ENCODE measurements around the gene OR10A2.
"Not testable (repeated sequence)": the region's sequence is repeated elsewhere in the genome, so short reads cannot be mapped to it uniquely, and the experiment has no call there.

Gene OR10A2

GRCh38 chr11:6862961-6863360, at the start of gene OR10A2:
TSS of gene OR10A2 (plus strand) at chr11:6863057. CDS start at chr11:6869755, 6,698 bp downstream.
- DNase-seq, result no peak

DNA sequence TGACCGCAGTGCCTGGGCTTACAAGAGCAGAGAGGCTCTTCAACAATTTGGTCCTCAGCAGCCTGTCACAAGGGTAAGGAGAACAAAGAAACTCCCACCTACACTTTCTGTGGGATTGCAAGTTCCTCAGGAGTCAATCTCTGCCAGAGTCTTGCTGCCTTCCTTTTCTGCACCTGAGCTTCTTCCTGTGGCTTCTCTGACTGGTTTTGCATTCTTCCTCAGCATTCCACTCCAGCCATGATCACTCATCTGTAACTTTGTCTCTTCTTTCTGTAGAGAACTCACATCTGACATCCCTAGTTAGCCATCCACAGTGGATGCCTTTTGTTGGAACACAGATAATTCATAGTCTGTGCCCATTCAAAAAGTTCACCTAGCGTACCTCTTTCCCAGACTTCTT, 49.2 kb upstream of the OR10A2 start:
- DNase-seq, result no peak

GRCh38 chr11:6817694-6818093, 45.2 kb upstream of the OR10A2 start:
- DNase-seq, result no peak

GRCh38 chr11:6818967-6819366, 43.9 kb upstream of the OR10A2 start:
- no peak for DNase-seq

- no peak for DNase-seq
Measured at GRCh38 chr11:6824136-6824823, 38.6 kb upstream of the OR10A2 start.

DNA sequence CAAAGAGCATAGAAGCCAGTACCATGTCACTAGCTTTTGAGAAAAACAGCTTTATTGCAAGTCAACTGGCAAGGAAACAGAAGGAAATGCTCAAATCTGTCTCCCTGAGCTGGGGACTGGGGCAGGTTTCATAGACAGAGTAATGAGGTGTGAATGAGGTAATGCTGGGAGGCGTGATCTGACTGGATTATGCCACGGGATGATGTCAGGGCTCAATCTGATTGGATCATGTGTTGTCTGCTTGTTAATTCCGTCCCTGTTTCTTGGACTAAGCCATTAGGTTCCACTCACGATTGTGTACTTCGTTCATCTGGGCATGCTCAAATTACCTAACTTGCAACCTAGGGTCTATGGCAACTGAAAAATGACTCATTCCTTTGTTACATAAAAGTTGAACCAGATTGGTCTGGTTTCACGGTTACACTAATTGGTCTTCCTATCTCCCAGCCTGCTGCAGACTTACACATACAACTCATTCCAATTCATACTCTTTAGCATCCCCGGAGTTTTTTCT, 37.6 kb upstream of the OR10A2 start:
- no peak for DNase-seq

GRCh38 chr11:6828103-6828502, 34.8 kb upstream of the OR10A2 start:
- no peak for DNase-seq

DNA sequence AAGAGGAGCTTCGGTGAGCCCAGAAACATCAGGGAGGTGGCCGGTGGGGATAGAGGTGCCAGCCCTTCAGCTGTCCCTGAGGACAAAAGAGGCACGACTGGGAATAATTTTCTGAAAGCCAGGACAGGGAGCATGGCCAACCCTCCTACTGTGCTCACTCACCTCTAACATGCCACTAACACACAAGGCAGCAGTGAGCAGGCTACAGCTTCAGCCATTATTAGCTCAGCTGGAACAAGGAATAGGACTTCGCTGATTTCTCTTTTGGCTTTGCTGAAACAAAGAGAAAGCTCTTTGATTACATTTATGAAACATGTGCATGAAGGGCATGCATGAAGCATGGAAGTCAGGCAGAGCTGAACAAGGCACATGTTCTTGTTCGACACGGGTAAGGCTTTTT, 29.5 kb upstream of the OR10A2 start:
- no peak for DNase-seq

DNA sequence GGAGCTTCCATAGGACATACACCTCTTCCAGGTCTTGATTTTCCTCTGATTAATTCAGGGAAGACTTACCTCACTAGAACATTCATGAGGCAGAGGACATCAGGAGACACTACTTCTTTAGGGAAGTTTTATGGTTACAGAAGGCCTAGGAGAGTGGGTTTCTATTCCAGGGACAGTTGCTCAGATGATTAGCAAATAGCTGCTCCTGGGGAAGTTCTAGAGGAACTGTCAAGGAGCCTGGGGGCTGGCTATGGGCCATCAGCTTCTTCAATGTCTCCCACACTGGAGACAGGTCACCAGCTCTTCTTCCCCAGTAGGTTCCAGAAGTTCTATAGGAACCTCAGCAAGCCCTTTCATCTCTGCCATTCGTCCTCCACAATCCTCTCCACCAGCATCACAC, 28.8 kb upstream of the OR10A2 start:
- DNase-seq, result no peak

DNA sequence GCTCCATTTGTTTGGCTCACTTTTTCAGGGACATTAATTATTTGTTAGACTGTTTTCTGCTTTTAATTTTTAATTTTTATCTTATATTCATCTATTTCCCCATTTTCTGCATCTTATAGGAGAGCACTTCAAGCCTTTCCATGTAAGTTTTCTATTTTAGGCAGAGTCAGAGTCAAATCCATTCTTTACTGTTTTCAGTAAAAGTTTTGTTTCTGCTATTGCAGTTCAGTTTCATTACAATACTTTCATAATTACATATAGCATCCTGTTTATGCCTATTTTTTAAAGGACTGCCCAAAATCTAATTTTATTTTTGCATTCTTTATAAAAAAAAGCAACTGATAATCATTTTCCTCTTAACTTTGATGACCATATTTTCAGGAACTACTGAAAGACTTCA, 21.2 kb upstream of the OR10A2 start:
- DNase-seq, result no peak

DNA sequence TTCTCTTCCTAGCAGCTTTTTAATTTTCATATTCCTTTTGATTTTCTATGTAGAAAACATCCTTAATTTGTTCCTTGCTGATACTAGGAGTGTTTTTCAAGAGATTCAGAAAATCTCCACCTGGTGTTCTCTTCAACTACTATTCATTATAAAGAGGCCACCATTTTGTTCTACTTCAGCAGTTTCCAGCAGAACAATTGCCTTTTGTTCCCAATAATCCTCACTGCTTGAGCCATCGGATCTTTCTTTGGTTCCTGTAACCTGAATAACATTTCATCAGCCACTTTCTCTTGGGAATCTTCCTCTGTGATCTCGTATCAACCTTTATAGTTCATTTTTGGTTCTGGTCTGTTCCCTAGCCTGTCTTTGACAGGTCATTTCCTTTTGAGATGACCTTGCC, 19.2 kb upstream of the OR10A2 start:
- no peak for DNase-seq

DNA sequence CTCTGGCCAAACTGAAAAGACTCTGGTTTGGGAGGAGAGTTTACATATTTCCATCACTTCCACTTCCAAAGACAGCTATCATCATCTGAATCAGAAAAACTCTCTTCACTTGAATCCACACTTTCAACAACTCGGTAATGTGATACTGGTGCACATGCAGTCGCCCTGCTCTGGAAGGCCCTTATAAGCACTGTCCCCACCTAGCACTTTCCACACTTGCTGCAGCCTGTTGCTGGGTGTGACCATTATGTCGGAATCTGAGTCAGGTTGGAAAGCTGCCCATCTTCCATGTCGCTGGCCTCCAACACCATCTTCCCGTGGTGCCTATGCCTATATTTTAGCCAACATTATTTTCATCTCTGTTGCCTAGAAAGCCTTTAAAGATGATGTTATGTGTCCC, 18.5 kb upstream of the OR10A2 start:
- DNase-seq, result no peak

GRCh38 chr11:6845383-6845782, 17.5 kb upstream of the OR10A2 start, which contains the start of gene OR10A5:
TSS of gene OR10A5 (plus strand) at chr11:6845683. CDS start at chr11:6845683, 0 bp downstream.
- DNase-seq, result no peak

- no peak for DNase-seq
Measured at GRCh38 chr11:6850526-6850925, 12.3 kb upstream of the OR10A2 start.

- not testable (repeated sequence) for DNase-seq
Measured at GRCh38 chr11:6854801-6855200, 8.1 kb upstream of the OR10A2 start.

DNA sequence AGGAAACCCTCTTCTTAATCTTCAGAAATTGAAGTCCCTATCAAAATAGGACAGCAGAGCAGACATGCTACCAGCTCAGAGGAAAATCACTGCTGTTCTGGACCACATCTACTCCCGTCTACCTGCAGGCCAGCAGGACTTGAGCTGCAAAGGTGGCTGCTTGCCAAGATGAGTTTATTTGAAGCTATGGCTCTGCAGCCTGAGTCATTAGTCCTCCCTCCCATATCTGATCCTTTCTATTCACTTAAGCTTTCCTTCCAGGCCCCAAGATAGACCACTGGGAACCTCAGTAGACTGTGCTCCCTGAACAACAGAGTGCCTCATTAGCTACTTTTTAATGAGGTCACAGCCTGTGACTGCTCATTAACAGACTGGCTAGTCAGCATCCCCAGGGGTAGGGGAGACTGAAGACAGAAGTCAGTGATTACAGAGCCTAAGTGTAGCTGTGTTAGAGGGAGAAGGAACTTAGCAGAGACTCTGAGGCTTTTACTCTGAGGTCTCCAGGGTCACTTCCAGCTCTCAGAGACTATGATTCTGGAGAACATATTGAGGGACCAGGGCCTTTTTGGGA, 6.8 kb upstream of the OR10A2 start:
- no peak for DNase-seq

DNA sequence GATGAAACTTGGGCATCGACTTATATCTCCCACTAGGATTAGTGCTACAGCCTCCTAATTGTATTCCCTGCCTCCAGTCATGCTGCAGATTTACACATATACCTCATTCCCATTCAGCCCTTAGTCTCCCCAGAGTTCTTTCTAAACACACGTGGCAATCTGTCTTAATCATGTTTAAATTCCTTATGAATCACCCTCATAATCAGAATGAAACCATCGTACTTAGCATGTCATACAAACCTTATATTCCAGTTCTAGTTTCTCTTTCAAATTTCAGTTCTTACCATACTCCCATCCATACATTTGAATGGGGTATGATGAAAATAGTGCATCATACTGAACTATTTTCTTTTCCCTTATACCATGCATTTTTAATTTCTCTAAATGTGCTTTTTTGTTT, 6.0 kb upstream of the OR10A2 start:
- DNase-seq, result no peak

GRCh38 chr11:6864438-6864837, 1.6 kb downstream of the OR10A2 start:
- no peak for DNase-seq

DNA sequence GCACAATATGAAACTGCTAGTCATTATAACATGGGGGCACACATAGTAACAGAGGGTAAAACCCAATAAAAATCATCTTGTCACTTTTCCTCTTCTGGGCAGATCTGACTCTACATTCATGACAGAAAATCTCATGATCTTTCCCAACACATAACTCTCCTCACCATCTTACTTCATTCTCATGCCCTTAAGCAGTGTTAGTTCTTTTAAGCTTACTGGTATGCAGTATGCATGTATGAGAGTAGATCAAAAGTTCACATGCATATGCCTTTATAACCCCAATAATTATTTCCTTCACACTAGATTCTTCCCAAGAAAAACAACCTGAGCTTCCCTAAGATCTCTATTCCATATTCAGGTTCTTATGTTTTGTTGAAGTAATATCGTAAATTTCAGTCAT, 8.4 kb downstream of the OR10A2 start:
- no peak for DNase-seq

GRCh38 chr11:6875761-6876160, 12.9 kb downstream of the OR10A2 start:
- no peak for DNase-seq

DNA sequence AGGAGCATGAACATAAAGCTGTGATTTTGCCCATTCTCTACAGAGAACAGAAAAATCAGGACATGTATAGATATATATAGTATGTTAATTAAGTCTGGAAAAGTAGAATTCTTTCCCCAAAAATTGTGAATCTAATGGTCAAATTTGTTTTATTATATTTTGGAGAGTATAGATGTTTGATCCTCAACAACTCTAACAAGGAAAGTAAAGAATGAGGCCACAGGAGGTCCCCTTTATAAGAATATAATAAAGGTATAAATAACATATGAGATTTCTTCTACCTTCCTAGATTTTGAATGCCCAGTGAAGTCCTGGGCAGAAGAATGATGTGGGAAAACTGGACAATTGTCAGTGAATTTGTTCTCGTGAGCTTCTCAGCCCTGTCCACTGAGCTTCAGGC, 13.5 kb downstream of the OR10A2 start, which contains the start of gene OR10A4:
OR10A4 (plus strand) TSS at position 301 of the 400 bp plus-strand sequence; CDS start at position 324, 23 bp downstream.
- DNase-seq, result no peak

GRCh38 chr11:6876914-6877313, 14.1 kb downstream of the OR10A2 start:
- DNase-seq, result no peak

DNA sequence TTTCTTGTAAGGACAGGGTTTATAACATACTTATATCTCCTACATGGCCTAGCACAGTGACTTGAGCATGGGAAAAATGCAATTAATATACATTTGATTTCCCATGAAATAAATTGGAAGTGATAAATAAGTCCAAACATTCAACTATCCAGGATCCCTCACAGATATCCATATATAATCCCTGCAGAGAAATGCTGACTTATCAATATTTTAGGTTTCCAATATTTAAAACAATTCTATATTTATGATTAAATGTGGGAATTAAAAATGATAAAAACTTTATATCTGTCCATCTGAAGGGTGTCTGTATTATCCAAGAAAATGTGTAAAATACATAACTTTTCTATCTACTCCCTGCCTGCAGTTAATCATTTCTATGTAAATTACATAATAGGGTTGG, 19.9 kb downstream of the OR10A2 start:
- no peak for DNase-seq

- DNase-seq, result not testable (repeated sequence)
Measured at GRCh38 chr11:6887711-6888110, 24.9 kb downstream of the OR10A2 start.

GRCh38 chr11:6888830-6889229, 26.0 kb downstream of the OR10A2 start:
- no peak for DNase-seq
